HG02840 (cell line): ENCODE measurements around the gene DLX2.
"Not testable (repeated sequence)": the region's sequence is repeated elsewhere in the genome, so short reads cannot be mapped to it uniquely, and the experiment has no call there.

Experiments used
- ATAC-seq: cut with Tn5 transposase; IDR thresholded peaks from one replicate; pipeline ENCODE4 v1.9.1; 2021; ENCODE audit warnings: mild to moderate bottlenecking, moderate library complexity, moderate number of reproducible peaks; ENCODE audit not compliant: unreplicated experiment, low FRiP score

Gene DLX2

GRCh38 chr2:172084645-172085459 lies 17.8 kb downstream of the DLX2 start:
- ATAC-seq: peak; percentile 71

DNA sequence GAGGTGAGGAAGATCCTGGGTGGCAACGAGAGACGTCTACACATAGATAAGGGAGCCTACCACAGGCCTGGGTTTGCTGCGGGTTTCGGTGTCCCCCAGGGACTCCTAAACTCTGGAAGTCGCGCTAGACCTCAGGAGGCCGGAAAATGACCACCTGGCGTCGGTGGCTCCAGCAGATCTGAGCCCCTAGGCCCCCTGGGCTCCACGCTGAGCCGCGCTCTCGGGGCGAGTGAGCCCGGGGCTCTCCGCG lies 18.4 kb downstream of the DLX2 start:
- ATAC-seq: no peak

DNA sequence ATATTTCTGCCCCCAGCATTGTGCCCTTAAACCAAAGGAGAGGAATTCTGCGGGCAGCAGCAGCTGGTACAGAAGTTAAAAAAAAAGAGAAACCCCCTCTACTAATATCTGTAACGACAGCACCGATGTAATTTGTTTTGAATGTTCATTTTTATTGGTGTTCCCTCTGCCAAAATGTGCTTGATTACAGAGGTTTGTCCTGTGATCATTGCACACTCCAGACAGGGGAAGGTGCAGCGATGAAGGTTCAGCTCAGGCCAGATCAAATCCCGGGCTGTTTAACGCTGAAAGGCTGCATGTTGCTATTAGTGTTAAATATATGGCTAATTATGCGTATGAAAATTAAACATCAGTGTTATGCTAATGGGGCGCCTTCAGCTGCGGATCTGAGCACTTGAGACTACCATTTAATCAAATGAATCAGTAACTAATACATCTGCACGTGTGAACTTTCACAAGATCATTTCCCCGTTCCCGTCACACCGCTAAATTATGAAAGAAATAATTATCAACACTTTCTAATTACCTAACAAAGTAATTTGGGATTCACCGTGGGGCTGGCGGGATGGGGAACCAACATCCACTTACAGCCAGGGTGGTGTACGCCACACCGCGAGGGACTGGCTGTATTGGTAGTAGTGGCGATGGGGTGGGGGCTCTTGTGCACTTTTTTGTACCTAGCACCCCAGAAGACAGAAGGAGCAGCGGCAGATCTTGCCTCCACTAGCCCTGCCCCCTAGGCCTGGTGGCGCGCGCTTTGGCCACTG lies 18.9 kb downstream of the DLX2 start:
- no peak for ATAC-seq

DNA sequence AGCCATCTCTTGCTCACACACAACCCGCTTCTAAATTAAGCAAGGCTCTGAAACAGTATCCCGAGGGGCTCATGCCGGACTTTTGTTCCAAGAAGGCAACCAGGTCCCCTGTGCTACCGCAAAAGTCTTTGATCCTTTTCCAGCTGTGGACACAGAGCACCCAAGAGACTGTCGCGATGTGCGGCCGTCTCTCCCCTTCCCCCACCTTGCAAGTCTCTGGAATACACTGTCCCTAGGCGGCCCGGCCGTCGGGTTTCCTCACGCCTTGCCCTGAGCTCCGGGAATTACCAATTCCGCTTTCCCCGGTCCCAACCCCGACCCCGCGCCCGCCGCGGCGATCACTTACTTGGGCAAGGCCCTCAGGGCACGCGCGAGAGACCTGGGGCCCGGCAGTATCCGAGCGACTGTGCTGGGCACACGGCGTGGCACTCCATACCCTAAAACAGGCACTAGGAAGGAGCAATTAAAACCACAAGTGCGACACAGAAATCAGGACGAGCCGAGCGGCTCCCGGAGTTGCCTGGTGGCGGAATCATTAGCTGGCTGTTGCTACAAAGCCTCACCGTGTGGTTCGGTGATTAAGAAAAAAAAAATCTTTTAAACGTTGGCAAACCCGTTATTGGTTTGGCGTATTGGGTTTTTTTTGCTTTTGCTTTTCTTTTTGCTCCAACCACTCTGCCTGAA lies 19.6 kb downstream of the DLX2 start:
- no peak for ATAC-seq

DNA sequence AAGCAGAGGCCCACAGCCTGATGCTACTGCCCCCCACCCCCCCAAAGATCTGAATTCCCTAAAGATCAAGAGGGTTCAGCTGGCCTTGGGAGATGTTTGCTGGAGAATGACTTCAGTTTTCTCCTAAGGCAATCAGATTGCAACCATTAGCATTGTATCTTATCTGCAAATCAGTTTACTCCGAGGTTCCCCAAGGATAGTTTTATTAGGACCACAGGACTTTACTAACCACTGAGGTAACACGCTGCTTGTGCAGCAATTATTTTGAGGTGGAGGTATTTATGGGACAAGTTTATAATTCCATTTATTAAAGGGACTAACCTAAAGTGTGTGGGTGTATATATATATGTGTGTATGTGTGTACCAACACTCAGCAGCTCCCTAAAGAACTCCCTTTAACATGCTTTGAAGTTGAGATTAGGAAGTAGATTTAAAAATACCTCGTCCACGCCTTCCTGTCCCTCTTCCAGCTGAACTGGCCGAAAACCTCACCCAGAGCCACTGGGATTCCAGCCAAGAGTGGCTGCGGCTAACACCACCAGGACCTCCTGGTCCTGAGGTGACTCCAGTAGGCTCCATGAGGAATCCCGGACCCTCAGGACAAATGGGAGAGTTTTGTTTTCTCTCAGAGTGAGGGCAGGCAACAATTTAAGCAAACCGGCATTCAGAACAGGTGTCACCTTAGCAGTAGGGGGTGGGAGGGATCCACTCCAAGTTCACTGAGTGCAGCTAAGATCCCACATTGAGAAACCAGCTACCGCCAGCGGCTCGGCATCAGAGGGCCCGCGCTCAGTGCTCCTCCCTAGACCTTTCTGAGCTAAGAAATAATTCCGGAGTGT lies 20.4 kb downstream of the DLX2 start:
- no peak for ATAC-seq

- no peak for ATAC-seq
These were observed 21.3 kb downstream of the DLX2 start for GRCh38 chr2:172081221-172082022.

DNA sequence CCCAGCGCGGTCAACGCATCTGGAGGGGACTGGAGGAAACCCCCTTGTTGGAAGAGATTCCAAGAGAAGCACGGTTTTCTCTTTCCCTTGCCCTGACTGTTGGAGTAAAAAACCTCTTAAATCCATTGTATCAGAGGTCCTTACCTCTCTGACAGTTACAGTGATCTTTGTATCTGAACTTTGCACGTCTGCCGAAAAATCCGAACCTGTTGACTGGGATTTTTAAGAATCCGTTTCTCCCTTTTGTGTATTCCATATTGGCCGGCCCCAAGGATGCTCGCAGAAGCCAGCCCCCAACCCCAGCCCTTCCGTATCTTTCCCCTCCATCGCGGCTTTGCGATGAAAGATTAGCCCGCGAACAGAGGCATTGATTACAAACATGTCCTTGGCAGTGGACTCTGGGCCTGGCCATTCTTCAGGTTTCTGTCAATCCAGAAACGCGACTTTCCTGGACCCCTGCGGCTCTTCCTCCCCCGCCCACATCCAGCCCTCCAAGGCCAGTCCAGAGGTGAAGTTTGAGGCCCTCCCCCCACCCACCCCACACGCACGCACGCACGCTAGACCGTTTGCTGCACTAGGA lies 22.0 kb downstream of the DLX2 start:
- ATAC-seq: no peak

DNA sequence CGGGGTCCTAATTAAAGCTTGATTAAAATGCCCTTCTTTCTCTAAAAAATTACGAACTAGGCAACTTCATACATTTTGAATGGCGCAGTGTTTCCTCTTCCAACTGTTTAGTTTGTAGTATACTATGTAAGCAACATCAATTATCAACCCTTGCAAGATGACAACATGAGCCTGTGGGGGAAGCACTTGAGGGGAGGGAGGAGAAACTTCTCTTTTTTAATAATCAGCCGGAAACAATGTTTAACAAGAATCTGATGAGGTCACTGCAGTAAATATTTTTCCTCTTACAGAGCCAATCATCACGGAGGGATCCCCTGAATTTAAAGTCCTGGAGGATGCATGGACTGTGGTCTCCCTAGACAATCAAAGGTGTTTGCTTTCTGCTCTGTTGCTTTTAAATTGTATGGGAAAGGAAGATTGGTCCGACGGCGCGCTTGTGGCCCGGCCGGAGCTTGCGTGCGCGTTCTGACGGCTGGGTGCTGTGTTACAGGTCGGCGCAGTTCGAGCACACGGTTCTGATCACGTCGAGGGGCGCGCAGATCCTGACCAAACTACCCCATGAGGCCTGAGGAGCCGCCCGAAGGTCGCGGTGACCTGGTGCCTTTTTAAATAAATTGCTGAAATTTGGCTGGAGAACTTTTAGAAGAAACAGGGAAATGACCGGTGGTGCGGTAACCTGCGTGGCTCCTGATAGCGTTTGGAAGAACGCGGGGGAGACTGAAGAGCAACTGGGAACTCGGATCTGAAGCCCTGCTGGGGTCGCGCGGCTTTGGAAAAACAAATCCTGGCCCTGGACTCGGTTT lies 22.7 kb downstream of the DLX2 start:
- ATAC-seq: no peak

DNA sequence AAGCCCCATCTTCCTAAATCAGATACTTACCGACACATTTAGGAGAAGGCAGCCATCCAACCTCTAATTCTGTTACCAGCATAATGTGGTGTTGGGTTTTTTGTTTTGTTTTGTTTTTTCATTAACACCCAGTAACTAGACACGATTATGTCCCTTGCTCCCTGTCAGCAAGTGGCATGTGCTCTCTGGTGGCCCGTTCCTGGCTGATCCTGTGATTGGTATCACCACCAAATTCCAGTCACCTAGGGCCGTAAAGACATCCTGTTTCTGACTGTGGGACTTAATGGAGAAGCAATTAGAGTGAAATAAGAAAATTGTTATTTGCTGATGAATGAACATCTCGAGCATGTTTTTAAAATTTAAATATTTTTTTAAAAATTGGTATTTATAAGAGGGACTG lies 23.3 kb downstream of the DLX2 start:
- no peak for ATAC-seq

DNA sequence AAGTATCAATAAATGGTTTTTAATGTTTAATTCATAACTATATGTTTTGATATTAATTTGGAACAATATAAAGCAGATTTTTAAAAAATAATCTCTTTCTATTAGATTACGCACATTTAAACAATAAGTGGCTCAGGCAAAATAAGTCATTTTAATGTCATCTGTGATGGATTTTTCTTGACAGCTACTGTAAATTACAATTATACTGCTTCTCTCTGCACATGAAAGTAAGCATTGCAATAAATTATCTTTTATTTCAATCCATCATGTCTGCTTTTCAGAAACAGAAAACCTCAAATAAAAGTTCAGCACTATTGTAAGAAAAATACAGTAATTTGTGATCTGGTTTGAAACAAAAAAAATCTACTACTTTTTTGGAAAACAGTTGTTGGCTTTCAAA lies 28.4 kb downstream of the DLX2 start:
- ATAC-seq: no peak

GRCh38 chr2:172073518-172073917 lies 29.2 kb downstream of the DLX2 start:
- ATAC-seq: no peak

- ATAC-seq: no peak
These were observed 30.0 kb downstream of the DLX2 start for GRCh38 chr2:172072706-172073105.

DNA sequence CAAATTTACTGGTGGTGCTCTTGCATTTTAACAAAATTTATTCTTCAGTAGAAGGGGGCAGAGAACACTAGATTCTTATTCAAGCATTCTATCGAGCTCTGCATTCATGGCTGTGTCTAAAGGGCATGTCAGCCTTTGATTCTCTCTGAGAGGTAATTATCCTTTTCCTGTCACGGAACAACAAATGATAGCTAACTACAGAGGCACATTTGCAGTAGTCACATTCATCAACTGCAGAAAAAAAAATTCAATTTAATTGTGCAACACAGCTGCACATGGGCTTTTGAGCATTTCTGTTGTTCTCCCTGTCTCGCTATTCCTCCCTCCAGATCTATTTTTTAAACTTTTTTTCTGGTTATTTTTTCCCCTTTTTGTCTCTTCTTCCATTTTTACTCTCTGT lies 30.4 kb downstream of the DLX2 start:
- ATAC-seq: no peak

DNA sequence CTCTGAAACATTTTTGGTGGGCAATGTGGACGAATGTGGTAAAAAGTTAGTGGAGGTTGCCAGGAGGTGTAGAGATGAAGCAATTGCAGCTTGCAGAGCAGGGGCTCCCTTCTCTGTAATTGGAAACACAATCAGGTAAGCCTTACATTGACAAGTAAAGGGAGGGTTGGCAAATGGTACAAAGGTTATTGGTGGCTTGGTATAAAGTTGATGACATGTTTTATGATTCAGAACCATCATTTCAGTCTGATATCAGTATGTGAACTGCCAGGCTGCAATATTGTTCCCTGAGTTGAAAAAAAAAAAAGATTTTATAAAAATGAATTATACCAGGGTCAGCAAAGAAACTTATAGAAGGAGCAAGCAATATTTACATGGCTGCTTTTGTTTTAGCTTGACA lies 31.8 kb downstream of the DLX2 start:
- ATAC-seq: no peak

GRCh38 chr2:172067905-172068304 lies 34.8 kb downstream of the DLX2 start:
- not testable (repeated sequence) for ATAC-seq

- ATAC-seq: no peak
These were observed 36.3 kb downstream of the DLX2 start for GRCh38 chr2:172066394-172066886.

GRCh38 chr2:172065111-172065510 lies 37.6 kb downstream of the DLX2 start:
- ATAC-seq: no peak

DNA sequence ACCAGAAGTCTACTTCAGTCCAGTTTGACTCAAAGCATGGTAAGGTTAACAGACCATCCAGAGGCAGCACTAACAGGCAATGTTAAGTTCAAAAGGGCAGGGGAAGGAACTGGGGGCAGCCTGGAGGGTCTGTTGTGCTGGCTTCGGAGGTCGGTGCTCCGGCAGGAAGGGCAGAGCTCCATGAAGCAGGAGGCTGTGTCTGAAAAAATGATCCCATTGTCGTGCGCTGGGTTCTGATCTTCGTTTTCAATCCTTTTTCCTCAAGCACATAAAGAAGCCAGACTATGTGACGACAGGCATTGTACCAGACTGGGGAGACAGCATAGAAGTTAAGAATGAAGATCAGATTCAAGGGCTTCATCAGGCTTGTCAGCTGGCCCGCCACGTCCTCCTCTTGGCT lies 39.3 kb downstream of the DLX2 start:
- ATAC-seq: no peak
